HG03196 (cell line): ENCODE data around the gene ALOXE3.
"Not testable (repeated sequence)": the region's sequence is repeated elsewhere in the genome, so short reads cannot be mapped to it uniquely, and the experiment has no call there.

Experiments
- ATAC-seq: cut with Tn5 transposase; IDR thresholded peaks from one replicate; pipeline ENCODE4 v1.9.1; 2021; ENCODE audit not compliant: unreplicated experiment

ALOXE3 gene

GRCh38 chr17:8122924-8123694 lies 4.8 kb upstream of the ALOXE3 start:
- no peak for ATAC-seq

GRCh38 chr17:8122422-8122923 lies 4.2 kb upstream of the ALOXE3 start:
- ATAC-seq = no peak

DNA sequence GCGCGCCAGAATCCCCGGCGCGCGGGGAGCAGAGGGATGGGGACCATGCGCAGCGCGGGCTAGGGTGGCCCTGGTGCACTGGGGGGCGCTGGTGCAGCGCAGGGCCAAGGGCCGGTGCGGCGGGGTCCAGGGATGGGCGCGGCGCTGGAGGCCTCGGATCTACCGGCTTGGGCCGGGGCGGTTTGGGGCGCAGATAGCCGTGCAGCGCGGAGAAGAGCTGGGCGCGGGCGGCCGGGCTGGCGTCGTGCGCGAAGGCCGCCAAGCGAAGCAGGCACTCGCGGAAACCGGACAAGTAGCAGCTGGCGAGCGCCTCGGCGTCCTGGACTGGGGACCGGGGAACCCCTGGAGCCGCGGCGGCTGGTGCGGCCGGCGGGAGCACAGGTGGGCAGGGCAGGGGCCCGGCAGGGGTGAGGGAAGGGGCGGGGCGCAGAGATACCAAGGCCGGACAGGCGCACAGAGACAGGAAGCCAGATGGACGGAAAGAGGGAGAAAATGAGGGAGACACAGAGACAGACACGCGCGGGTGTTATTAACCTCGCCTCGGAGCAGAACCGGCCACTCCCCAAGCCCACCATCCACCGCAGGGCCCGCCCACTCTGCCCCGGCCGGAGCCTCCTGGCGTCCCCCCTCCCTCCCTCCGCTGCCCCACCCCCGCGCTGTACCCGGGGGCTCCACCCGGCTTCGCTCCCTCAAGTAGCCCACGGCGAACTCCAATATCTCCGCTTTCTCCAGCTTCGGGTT lies 3.5 kb upstream of the ALOXE3 start:
- ATAC-seq = no peak

DNA sequence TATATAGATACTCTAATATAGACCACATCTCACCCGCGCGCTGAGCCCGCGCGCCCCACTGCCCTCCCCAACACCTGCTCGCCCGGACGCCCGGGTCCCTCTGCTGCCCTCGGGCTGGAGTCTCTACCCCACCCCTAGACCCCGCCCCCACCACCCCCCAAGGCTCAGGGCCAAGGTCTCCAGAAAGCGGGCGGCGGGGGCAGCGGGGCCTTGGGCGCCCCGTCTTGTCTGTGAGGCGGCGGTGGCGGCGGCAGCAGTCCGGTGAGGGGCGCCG lies 3.0 kb upstream of the ALOXE3 start:
- no peak for ATAC-seq

GRCh38 chr17:8120520-8121406 lies 2.4 kb upstream of the ALOXE3 start:
- no peak for ATAC-seq

DNA sequence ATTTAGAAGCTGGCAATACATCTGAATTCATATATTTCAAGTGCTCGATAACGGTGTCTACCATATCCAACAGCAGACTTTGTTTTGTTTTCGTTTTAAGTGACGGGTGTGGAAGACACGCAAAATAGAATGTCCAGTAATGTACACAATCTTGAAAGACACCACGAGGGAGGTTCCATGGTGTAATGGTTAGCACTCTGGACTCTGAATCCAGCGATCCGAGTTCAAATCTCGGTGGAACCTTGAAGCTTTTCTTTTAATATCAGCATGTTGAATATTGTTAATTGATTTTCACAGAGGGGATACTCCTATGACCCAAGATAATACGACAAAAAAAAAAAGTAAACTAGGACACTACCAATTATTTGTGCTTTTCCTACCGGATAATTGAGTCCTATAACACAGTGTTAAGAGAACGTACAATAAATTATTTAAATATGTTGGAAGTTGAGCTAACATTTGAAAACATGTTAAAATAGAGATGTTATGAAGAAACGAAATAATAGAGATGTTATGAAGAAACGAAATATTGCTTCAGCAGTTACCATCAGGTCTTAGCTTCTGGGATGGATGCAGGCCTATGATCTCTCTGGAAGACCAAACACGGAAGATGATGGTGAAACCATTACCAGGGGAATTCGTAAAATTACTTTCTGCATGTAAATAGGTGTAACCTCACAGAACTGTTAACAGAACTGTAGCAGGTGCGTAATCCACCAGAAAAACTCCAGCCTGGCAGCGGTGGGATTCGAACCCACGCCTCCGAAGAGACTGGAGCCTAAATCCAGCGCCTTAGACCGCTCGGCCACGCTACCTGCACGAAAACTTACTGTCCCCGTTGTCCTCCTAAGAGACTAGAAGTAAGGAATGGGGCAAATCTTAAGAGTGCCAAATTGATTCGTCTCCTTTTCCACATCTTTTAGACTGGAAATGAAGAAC lies 1.5 kb upstream of the ALOXE3 start:
- peak; percentile 31 for ATAC-seq

DNA sequence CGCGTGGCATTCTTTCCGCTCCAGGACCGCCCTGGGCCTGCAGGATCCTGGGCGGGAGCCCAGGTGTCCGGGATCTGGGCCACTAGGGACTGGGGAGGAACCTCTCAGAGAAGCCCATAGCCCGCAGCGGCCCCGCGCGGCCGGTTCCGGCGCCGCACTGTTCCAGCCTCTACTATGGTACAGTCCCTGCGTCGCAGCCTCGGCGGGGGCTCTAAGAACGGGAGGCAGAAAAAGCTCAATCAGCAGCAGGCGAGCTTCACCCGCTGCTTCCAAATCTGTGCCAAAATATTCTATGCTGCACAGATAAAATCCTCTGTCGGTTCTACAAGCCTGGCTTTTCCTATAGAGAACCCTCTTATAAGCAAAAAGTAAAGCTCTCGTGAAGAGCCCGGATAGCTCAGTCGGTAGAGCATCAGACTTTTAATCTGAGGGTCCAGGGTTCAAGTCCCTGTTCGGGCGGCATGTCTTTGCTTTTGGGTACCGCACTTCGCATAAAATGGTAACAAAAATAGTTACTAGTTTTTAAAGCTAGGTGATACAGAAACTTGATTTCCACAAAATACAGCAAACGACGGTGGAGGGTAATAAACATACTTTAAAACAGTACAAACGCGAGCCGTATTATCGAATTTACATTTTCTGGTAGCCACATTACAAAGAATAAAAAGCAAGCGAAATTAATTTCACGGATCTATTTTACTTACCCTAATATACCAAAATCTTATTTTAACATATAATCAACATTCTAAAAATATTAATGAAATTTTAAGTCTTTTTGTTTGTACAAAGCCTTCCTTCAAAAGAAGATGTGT lies 661 bp upstream of the ALOXE3 start:
- ATAC-seq = peak; percentile 36

DNA sequence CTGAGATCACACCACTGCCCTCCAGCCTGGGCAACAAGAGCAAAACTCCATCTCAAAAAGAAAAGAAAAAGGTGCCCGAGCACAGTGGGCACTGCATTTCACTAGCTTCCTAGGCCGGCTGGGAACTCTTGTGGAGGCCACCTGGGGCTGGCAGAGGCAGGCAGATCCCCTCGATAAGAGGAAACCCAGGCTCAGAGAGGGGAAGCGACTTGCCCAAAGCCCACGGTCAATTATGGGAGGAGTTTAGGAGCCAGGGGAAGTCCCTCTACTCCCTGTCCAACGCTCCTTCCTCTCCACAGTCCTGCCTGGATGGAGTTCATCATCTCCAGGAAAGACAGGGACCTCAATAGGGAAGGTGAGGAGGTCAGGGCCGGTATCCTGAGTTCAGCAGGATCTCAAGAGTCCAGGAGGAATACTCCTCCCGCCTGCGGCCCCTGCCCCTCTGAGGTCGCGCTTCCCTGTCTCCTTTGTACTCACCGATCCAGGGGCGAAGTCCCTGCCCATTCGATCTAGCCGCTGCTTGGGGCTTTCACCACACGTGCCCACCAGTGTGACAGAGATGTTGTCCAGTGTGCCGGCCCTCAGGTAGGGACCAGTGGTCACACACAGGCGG lies 841 bp downstream of the ALOXE3 start:
- no peak for ATAC-seq

DNA sequence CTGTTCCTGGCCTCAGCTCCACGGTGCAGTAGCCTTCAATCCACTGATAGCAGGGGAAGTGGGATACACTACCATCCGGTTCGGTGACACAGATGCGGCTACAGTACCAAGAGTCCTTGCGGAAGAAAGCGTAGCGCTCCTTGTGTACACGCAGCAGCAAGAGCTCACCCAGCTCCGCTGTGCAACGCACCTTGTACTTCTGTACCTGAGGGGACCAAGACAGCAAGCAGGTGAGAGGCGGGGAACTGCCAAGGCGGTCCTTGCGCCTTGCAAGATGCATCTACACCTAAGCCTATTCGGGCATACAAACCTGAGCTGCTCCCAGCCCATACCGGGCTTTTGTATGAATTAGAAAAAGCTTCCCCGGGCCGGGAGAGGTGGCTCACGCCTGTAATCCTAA lies 1.5 kb downstream of the ALOXE3 start:
- ATAC-seq = no peak

- ATAC-seq = no peak
These were observed 7.4 kb downstream of the ALOXE3 start for GRCh38 chr17:8110907-8111306.

- no peak for ATAC-seq
These were observed 7.9 kb downstream of the ALOXE3 start for GRCh38 chr17:8110456-8110804.

DNA sequence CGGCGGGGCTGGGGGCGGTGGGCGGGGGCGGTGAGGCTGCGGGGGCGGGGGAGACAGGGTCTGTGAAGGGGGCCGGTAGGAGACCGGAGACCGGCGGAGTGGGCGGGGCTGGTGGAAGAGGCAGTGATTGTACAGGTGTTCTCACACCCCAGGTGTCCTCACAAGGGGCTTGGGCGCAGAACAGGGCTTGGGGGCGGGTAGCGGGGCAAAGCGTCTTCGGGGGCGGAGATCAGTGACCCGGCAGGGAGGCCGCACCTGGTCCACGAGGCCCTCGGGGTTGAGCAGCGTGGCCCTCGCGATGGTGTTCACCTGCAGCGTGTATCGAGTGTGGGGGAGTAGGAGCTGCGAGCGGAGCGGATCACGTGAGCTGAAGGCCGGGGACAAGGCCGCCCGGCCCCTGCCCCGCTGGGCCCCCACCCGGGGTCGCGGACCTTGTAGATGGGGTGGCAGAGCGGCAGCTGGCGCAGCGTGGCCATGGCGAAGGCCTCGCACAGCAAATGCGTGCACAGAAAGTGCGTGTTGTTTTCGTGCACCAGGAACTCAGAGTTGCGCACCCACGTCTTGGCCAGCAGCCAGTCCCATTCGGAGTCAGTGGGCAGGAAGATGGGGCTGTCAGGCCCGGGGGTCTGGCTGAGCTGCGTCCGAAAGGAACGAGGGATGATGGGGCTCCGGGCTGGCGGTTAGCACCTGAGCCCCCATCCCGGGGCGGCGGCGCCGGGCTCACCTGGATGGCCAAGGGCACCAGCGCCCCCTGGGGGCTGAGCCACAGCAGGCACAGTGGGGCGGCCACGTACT lies 8.5 kb downstream of the ALOXE3 start:
- no peak for ATAC-seq

GRCh38 chr17:8108972-8109660 lies 9.2 kb downstream of the ALOXE3 start:
- ATAC-seq = no peak

GRCh38 chr17:8106980-8107379 lies 11.3 kb downstream of the ALOXE3 start:
- not testable (repeated sequence) for ATAC-seq

- ATAC-seq = no peak
These were observed 12.3 kb downstream of the ALOXE3 start for GRCh38 chr17:8105957-8106398.

DNA sequence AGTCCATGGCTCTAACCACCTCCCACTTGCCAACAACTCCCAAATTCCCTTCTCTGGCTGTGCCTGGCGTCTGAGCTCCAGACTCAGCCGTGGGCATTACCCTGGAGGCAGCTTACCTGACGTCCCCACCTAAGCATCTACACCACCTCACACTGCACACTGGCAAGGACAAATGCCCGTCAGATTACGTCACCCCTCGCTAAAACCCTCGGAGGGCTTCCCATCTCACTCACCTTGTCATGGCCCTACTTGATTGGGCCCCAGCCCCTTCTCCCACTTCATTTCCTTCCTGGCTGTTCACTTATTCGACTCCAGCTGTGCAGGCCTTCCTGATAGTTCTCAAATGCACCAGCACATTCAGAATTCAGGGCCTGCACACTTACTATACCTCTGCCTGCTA lies 13.4 kb downstream of the ALOXE3 start:
- no peak for ATAC-seq

- ATAC-seq = no peak
These were observed 14.8 kb downstream of the ALOXE3 start for GRCh38 chr17:8103549-8103948.

DNA sequence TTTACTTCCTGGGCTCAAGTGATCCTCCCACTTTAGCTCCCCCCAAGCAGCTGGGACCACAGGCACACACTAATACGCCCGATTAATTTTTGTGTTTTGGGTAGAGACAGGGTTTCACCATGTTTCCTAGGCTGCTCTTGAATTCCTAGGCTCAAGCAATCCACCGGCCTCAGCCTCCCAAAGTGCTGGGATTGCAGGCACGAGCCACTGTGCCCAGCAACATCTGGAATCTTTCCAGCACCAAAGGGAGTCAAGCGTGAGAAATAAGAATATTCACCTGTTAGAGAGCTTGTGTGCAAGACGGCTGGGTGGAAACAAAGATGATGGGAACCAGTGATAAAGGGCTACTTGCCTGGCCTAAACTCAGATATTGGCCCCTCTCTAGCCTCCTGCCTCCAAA lies 16.6 kb downstream of the ALOXE3 start:
- ATAC-seq = no peak
